GM23338 (cell line): ENCODE results near the gene TTPAL. TPM values are rescaled to one million over a fixed set of nuclear protein-coding genes. Genes with fewer than 3 reads are reported as not detected.

Experiments
- ATAC-seq: fragments of 200-7000 bp; cut with Tn5 transposase; 3 replicates; pipeline ENCODE4 v1.9.1; 2020
- DNase-seq: peaks from one replicate; pipeline ENCODE4 v3.0.0-alpha.2; 2015; ENCODE audit warnings: low spot score
- H2AFZ ChIP-seq: fragments of 200-600 bp; sonication (generic); 2 replicates; pipeline ENCODE4 v1.8.0; 2016; ENCODE audit warnings: antibody characterized with exemption, mild to moderate bottlenecking, moderate library complexity
- H3F3A ChIP-seq: fragments of 200-600 bp; sonication (generic); replicated peaks from 2 replicates; pipeline ENCODE4 v1.8.0; 2017; ENCODE audit warnings: antibody characterized with exemption, mixed run types, low read depth
- H3K27ac ChIP-seq: fragments of 200-600 bp; sonication (generic); 2 replicates; pipeline ENCODE4 v1.6.1; 2016; ENCODE audit warnings: low read depth
- H3K27me3 ChIP-seq: fragments of 200-600 bp; sonication (generic); 2 replicates; pipeline ENCODE4 v1.8.0; 2016; ENCODE audit warnings: mild to moderate bottlenecking, mixed run types, moderate library complexity; ENCODE audit not compliant: insufficient read depth
- H3K36me3 ChIP-seq: fragments of 200-600 bp; sonication (generic); 2 replicates; pipeline ENCODE4 v1.8.0; 2016; ENCODE audit warnings: mild to moderate bottlenecking; ENCODE audit not compliant: insufficient read depth
- H3K4me1 ChIP-seq: fragments of 200-600 bp; sonication (generic); 2 replicates; pipeline ENCODE4 v1.8.0; 2016; ENCODE audit warnings: mild to moderate bottlenecking, moderate library complexity; ENCODE audit not compliant: insufficient read depth
- H3K4me2 ChIP-seq: fragments of 200-600 bp; sonication (generic); 2 replicates; pipeline ENCODE4 v1.7.1; 2017; ENCODE audit warnings: mixed run types
- H3K4me3 ChIP-seq: fragments of 200-600 bp; sonication (generic); 2 replicates; pipeline ENCODE4 v1.6.1; 2016; ENCODE audit warnings: mixed run types
- H3K79me2 ChIP-seq: fragments of 200-600 bp; sonication (generic); replicated peaks from 2 replicates; pipeline ENCODE4 v1.8.0; 2017; ENCODE audit warnings: mild to moderate bottlenecking; ENCODE audit not compliant: insufficient read depth
- H3K9me2 ChIP-seq: fragments of 200-600 bp; sonication (generic); 2 replicates; pipeline ENCODE4 v1.8.0; 2017; ENCODE audit not compliant: insufficient read depth
- H4K20me1 ChIP-seq: fragments of 200-600 bp; sonication (generic); replicated peaks from 2 replicates; pipeline ENCODE4 v1.8.0; 2017; ENCODE audit warnings: mild to moderate bottlenecking; ENCODE audit not compliant: insufficient read depth
- H3K27ac Mint-ChIP-seq: 2 replicates; pipeline ENCODE4 v1.8.0; 2020; ENCODE audit warnings: inconsistent platforms, mild to moderate bottlenecking, moderate library complexity, mixed read lengths
- H3K27me3 Mint-ChIP-seq: 3 replicates; pipeline ENCODE4 v1.8.0; 2022; ENCODE audit warnings: low read depth, mild to moderate bottlenecking, moderate library complexity, mixed read lengths, inconsistent platforms; ENCODE audit not compliant: insufficient read depth, poor library complexity
- H3K36me3 Mint-ChIP-seq: 3 replicates; pipeline ENCODE4 v1.8.0; 2021; ENCODE audit warnings: low read depth, mild to moderate bottlenecking, inconsistent platforms, moderate library complexity, mixed read lengths
- H3K4me1 Mint-ChIP-seq: 3 replicates; pipeline ENCODE4 v1.8.0; 2020; ENCODE audit warnings: mild to moderate bottlenecking, inconsistent platforms, mixed read lengths
- H3K4me3 Mint-ChIP-seq: 3 replicates; pipeline ENCODE4 v1.8.0; 2021; ENCODE audit warnings: moderate library complexity, mild to moderate bottlenecking, inconsistent platforms, mixed read lengths
- H3K9me3 Mint-ChIP-seq: 3 replicates; pipeline ENCODE4 v1.8.0; 2020; ENCODE audit warnings: moderate library complexity, mild to moderate bottlenecking, inconsistent platforms, mixed read lengths
- CREB1 ChIP-seq: fragments of 250-450 bp; sonication (Bioruptor Pico); IDR thresholded peaks from 2 replicates; pipeline ENCODE4 v1.5.0; 2020; ENCODE audit warnings: low read depth, mild to moderate bottlenecking, moderate library complexity
- EZH2 ChIP-seq: fragments of 200-600 bp; sonication (generic); IDR thresholded peaks from one replicate; pipeline ENCODE4 v1.8.0; 2017; ENCODE audit warnings: antibody characterized with exemption, mild to moderate bottlenecking, low read depth; ENCODE audit not compliant: unreplicated experiment
- EZH2phosphoT487 ChIP-seq: fragments of 200-600 bp; sonication (generic); IDR thresholded peaks from one replicate; pipeline ENCODE4 v1.8.1; 2018; ENCODE audit warnings: antibody characterized with exemption; ENCODE audit not compliant: unreplicated experiment
- NANOG ChIP-seq: IDR thresholded peaks from 2 replicates; pipeline ENCODE4 v1.6.1; 2016; ENCODE audit warnings: antibody characterized with exemption, borderline replicate concordance
- POLR2AphosphoS5 ChIP-seq: IDR thresholded peaks from 2 replicates; pipeline ENCODE4 v1.6.1; 2016; ENCODE audit warnings: antibody characterized with exemption, low read depth
- STAT1 ChIP-seq: IDR thresholded peaks from one replicate; pipeline ENCODE4 v1.6.1; 2016; ENCODE audit warnings: antibody characterized with exemption; ENCODE audit not compliant: unreplicated experiment
- ZNF114 ChIP-seq: fragments of 250-450 bp; sonication (Bioruptor Pico); IDR thresholded peaks from 2 replicates; pipeline ENCODE4 v1.5.0; 2020; ENCODE audit warnings: mild to moderate bottlenecking, moderate library complexity
- polyA plus RNA-seq: library from polyadenylated mRNA; unstranded; fragments of >200 nt; fragmentation: Nextera tagmentation; extraction: Ambion mirVana; gene quantifications from 2 replicates; pipeline ENCODE4 v1.2.1, GENCODE V29; 2016
- total RNA-seq: library from RNA; depleted of rRNA; stranded (reverse); fragments of >200 nt; shearing (Covaris generic); gene quantifications from 2 replicates; pipeline ENCODE4 v1.2.3, GENCODE V29; 2014
- TF ChIP-seq, protein P1 (sequence below), 2 experiments: fragments of 200-600 bp in 1 of 2; sonication (generic) in 1 of 2; conservative IDR thresholded peaks; 2 replicates each; pipeline versions ENCODE4 v1.5.1 to v1.6.1; 2016 to 2017; ENCODE audit warnings: antibody characterized with exemption in 2 of 2, low read depth in 2 of 2, mild to moderate bottlenecking in 2 of 2, moderate library complexity in 1 of 2
- TF ChIP-seq, protein P2 (sequence below): IDR thresholded peaks from one replicate; pipeline ENCODE4 v1.6.1; 2018; ENCODE audit warnings: antibody characterized with exemption; ENCODE audit not compliant: unreplicated experiment
- TF ChIP-seq, protein P3 (sequence below): IDR thresholded peaks from 2 replicates; pipeline ENCODE4 v1.6.1; 2016; ENCODE audit warnings: antibody characterized with exemption

The TTPAL gene
- total and polyA plus RNA-seq, 2 experiments from 2014 or later: 3.7 to 10.2 TPM

GRCh38 chr20:44517454-44517853 lies 41.8 kb downstream of the TTPAL start (continued):
- TF ChIP-seq, protein P1, sequence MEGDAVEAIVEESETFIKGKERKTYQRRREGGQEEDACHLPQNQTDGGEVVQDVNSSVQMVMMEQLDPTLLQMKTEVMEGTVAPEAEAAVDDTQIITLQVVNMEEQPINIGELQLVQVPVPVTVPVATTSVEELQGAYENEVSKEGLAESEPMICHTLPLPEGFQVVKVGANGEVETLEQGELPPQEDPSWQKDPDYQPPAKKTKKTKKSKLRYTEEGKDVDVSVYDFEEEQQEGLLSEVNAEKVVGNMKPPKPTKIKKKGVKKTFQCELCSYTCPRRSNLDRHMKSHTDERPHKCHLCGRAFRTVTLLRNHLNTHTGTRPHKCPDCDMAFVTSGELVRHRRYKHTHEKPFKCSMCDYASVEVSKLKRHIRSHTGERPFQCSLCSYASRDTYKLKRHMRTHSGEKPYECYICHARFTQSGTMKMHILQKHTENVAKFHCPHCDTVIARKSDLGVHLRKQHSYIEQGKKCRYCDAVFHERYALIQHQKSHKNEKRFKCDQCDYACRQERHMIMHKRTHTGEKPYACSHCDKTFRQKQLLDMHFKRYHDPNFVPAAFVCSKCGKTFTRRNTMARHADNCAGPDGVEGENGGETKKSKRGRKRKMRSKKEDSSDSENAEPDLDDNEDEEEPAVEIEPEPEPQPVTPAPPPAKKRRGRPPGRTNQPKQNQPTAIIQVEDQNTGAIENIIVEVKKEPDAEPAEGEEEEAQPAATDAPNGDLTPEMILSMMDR (conservative IDR thresholded peaks at IDR 0.05; ENCODE audit: low read depth in 2 of 2): no peak
- TF ChIP-seq, protein P2, sequence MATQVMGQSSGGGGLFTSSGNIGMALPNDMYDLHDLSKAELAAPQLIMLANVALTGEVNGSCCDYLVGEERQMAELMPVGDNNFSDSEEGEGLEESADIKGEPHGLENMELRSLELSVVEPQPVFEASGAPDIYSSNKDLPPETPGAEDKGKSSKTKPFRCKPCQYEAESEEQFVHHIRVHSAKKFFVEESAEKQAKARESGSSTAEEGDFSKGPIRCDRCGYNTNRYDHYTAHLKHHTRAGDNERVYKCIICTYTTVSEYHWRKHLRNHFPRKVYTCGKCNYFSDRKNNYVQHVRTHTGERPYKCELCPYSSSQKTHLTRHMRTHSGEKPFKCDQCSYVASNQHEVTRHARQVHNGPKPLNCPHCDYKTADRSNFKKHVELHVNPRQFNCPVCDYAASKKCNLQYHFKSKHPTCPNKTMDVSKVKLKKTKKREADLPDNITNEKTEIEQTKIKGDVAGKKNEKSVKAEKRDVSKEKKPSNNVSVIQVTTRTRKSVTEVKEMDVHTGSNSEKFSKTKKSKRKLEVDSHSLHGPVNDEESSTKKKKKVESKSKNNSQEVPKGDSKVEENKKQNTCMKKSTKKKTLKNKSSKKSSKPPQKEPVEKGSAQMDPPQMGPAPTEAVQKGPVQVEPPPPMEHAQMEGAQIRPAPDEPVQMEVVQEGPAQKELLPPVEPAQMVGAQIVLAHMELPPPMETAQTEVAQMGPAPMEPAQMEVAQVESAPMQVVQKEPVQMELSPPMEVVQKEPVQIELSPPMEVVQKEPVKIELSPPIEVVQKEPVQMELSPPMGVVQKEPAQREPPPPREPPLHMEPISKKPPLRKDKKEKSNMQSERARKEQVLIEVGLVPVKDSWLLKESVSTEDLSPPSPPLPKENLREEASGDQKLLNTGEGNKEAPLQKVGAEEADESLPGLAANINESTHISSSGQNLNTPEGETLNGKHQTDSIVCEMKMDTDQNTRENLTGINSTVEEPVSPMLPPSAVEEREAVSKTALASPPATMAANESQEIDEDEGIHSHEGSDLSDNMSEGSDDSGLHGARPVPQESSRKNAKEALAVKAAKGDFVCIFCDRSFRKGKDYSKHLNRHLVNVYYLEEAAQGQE: no peak
- TF ChIP-seq STAT1 (no peak), EZH2 (no peak)

- Histone ChIP-seq H3K4me2 (no peak overlapping the region), H3K27ac (no peak overlapping the region), H2AFZ (no peak overlapping the region), H3K9me2 (no peaks in the 10 kb centered on the region), H3K79me2 (peaks cover 81% of the 10 kb centered on the region), H3F3A (no peaks in the 10 kb centered on the region), H3K4me1 (peaks cover 20% of the 10 kb centered on the region; the same call in 1 of the 2 replicates), H3K36me3 (no peaks in the 10 kb centered on the region), H4K20me1 (peaks cover 16% of the 10 kb centered on the region), H3K27me3 (no peaks in the 10 kb centered on the region), H3K4me3 (no peak overlapping the region)
- Mint-ChIP-seq H3K27me3 (no peaks in the 10 kb centered on the region), H3K4me3 (no peak overlapping the region), H3K27ac (no peak overlapping the region), H3K4me1 (peaks cover 10% of the 10 kb centered on the region; the same call in 2 of the 3 replicates), H3K36me3 (no peaks in the 10 kb centered on the region), H3K9me3 (no peaks in the 10 kb centered on the region)
- ATAC-seq: no peak
- no peak for TF ChIP-seq ZNF114 (CRISPR knock-in tag)
- TF ChIP-seq CREB1 (CRISPR knock-in tag): no peak
- TF ChIP-seq, protein P1 (conservative IDR thresholded peaks at IDR 0.05; ENCODE audit: low read depth in 2 of 2): no peak
- no peak for TF ChIP-seq STAT1
- TF ChIP-seq POLR2AphosphoS5: no peak
- no peak for TF ChIP-seq NANOG
- TF ChIP-seq, protein P2: no peak
- TF ChIP-seq EZH2: no peak
- TF ChIP-seq, protein P3, sequence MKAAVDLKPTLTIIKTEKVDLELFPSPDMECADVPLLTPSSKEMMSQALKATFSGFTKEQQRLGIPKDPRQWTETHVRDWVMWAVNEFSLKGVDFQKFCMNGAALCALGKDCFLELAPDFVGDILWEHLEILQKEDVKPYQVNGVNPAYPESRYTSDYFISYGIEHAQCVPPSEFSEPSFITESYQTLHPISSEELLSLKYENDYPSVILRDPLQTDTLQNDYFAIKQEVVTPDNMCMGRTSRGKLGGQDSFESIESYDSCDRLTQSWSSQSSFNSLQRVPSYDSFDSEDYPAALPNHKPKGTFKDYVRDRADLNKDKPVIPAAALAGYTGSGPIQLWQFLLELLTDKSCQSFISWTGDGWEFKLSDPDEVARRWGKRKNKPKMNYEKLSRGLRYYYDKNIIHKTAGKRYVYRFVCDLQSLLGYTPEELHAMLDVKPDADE: no peak
- no peak for TF ChIP-seq EZH2phosphoT487
- DNase-seq: no peak
Observed at GRCh38 chr20:44518248-44518647, 42.6 kb downstream of the TTPAL start.
